Vagina (tissue), 2 donors: ENCODE measurements around the gene QRICH1.

Source experiments
- POLR2A ChIP-seq, 2 donors: fragments of 450-650 bp; IDR thresholded peaks; one replicate each; pipeline ENCODE4 v1.6.1; 2017; ENCODE audit warnings: antibody characterized with exemption in 2 of 2, mild to moderate bottlenecking in 2 of 2, moderate library complexity in 2 of 2
- POLR2AphosphoS5 ChIP-seq, 2 donors: sonication (generic); formaldehyde crosslinking; IDR thresholded peaks; one replicate each; pipeline ENCODE4 v1.9.0; 2017; ENCODE audit warnings: antibody characterized with exemption in 2 of 2, mild to moderate bottlenecking in 2 of 2, low read depth in 1 of 2; ENCODE audit not compliant: insufficient read depth in 1 of 2
- TF ChIP-seq, protein P1 (sequence below), 3 experiments: fragments of 450-650 bp in 2 of 3; fragments of 200-600 bp in 1 of 3; sonication (generic) in 1 of 3; IDR thresholded peaks; one replicate each; pipeline ENCODE4 v1.5.1; 2017 to 2019; ENCODE audit warnings: antibody characterized with exemption in 3 of 3, mild to moderate bottlenecking in 2 of 3, moderate library complexity in 2 of 3

- TF ChIP-seq POLR2AphosphoS5 (IDR thresholded peaks at IDR 0.05; ENCODE audit: insufficient read depth in 1 of 2, low read depth in 1 of 2) (no peak), POLR2A (IDR thresholded peaks at IDR 0.05) (no peak)
- TF ChIP-seq, protein P1, sequence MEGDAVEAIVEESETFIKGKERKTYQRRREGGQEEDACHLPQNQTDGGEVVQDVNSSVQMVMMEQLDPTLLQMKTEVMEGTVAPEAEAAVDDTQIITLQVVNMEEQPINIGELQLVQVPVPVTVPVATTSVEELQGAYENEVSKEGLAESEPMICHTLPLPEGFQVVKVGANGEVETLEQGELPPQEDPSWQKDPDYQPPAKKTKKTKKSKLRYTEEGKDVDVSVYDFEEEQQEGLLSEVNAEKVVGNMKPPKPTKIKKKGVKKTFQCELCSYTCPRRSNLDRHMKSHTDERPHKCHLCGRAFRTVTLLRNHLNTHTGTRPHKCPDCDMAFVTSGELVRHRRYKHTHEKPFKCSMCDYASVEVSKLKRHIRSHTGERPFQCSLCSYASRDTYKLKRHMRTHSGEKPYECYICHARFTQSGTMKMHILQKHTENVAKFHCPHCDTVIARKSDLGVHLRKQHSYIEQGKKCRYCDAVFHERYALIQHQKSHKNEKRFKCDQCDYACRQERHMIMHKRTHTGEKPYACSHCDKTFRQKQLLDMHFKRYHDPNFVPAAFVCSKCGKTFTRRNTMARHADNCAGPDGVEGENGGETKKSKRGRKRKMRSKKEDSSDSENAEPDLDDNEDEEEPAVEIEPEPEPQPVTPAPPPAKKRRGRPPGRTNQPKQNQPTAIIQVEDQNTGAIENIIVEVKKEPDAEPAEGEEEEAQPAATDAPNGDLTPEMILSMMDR (IDR thresholded peaks at IDR 0.05), result no peak
These were observed 38.2 kb upstream of the QRICH1 start for GRCh38 chr3:49132073-49132436.
